GM23338 (cell line): ENCODE measurements around the gene CSGALNACT2.

ENCODE experiments used
- CREB1 ChIP-seq: fragments of 250-450 bp; sonication (Bioruptor Pico); IDR thresholded peaks from 2 replicates; pipeline ENCODE4 v1.5.0; 2020; ENCODE audit warnings: low read depth, mild to moderate bottlenecking, moderate library complexity
- EZH2 ChIP-seq: fragments of 200-600 bp; sonication (generic); IDR thresholded peaks from one replicate; pipeline ENCODE4 v1.8.0; 2017; ENCODE audit warnings: antibody characterized with exemption, mild to moderate bottlenecking, low read depth; ENCODE audit not compliant: unreplicated experiment
- EZH2phosphoT487 ChIP-seq: fragments of 200-600 bp; sonication (generic); IDR thresholded peaks from one replicate; pipeline ENCODE4 v1.8.1; 2018; ENCODE audit warnings: antibody characterized with exemption; ENCODE audit not compliant: unreplicated experiment
- JUNB ChIP-seq: IDR thresholded peaks from one replicate; pipeline ENCODE4 v1.6.1; 2016; ENCODE audit warnings: antibody characterized with exemption; ENCODE audit not compliant: unreplicated experiment
- NANOG ChIP-seq: IDR thresholded peaks from 2 replicates; pipeline ENCODE4 v1.6.1; 2016; ENCODE audit warnings: antibody characterized with exemption, borderline replicate concordance
- POLR2AphosphoS5 ChIP-seq: IDR thresholded peaks from 2 replicates; pipeline ENCODE4 v1.6.1; 2016; ENCODE audit warnings: antibody characterized with exemption, low read depth
- STAT1 ChIP-seq: IDR thresholded peaks from one replicate; pipeline ENCODE4 v1.6.1; 2016; ENCODE audit warnings: antibody characterized with exemption; ENCODE audit not compliant: unreplicated experiment
- ZNF331 ChIP-seq: fragments of 250-450 bp; sonication (Bioruptor Pico); IDR thresholded peaks from 2 replicates; pipeline ENCODE4 v1.5.0; 2020; ENCODE audit warnings: low read depth, mild to moderate bottlenecking, moderate library complexity
- TF ChIP-seq, protein P1 (sequence below), 2 experiments: fragments of 200-600 bp in 1 of 2; sonication (generic) in 1 of 2; conservative IDR thresholded peaks; 2 replicates each; pipeline versions ENCODE4 v1.5.1 to v1.6.1; 2016 to 2017; ENCODE audit warnings: antibody characterized with exemption in 2 of 2, low read depth in 2 of 2, mild to moderate bottlenecking in 2 of 2, moderate library complexity in 1 of 2
- TF ChIP-seq, protein P2 (sequence below): IDR thresholded peaks from one replicate; pipeline ENCODE4 v1.6.1; 2018; ENCODE audit warnings: antibody characterized with exemption; ENCODE audit not compliant: unreplicated experiment
- TF ChIP-seq, protein P3 (sequence below): IDR thresholded peaks from 2 replicates; pipeline ENCODE4 v1.6.1; 2016; ENCODE audit warnings: antibody characterized with exemption
- TF ChIP-seq, protein P4 (sequence below): fragments of 250-450 bp; sonication (Bioruptor Pico); IDR thresholded peaks from 2 replicates; pipeline ENCODE4 v1.5.0; 2020; ENCODE audit warnings: mild to moderate bottlenecking, moderate library complexity

DNA sequence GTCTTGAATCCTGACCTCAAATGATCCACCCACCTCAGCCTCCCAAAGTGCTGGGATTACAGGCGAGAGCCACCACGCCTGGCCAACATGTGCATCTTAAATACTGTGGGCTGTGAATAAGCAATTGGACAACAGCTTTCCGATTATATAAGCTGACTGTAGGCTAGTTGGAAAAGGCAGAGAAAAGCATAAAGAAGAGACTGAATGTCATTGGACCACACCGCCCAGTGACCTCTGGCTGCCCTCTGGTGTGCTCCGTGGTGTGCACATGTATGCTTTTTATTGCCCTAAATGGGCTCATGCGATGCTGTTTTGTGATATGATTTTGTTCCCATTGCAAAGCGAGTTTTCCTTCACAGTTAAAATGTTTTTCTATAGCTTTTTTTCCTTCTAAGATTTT, 15.4 kb upstream of the CSGALNACT2 start:
- TF ChIP-seq, protein P1, sequence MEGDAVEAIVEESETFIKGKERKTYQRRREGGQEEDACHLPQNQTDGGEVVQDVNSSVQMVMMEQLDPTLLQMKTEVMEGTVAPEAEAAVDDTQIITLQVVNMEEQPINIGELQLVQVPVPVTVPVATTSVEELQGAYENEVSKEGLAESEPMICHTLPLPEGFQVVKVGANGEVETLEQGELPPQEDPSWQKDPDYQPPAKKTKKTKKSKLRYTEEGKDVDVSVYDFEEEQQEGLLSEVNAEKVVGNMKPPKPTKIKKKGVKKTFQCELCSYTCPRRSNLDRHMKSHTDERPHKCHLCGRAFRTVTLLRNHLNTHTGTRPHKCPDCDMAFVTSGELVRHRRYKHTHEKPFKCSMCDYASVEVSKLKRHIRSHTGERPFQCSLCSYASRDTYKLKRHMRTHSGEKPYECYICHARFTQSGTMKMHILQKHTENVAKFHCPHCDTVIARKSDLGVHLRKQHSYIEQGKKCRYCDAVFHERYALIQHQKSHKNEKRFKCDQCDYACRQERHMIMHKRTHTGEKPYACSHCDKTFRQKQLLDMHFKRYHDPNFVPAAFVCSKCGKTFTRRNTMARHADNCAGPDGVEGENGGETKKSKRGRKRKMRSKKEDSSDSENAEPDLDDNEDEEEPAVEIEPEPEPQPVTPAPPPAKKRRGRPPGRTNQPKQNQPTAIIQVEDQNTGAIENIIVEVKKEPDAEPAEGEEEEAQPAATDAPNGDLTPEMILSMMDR (conservative IDR thresholded peaks at IDR 0.05; ENCODE audit: low read depth in 2 of 2) = no peak
- TF ChIP-seq POLR2AphosphoS5 (no peak), EZH2 (no peak), EZH2phosphoT487 (no peak), JUNB (no peak), CREB1 (no peak), ZNF331 (no peak), STAT1 (no peak), NANOG (no peak)
- TF ChIP-seq, protein P2, sequence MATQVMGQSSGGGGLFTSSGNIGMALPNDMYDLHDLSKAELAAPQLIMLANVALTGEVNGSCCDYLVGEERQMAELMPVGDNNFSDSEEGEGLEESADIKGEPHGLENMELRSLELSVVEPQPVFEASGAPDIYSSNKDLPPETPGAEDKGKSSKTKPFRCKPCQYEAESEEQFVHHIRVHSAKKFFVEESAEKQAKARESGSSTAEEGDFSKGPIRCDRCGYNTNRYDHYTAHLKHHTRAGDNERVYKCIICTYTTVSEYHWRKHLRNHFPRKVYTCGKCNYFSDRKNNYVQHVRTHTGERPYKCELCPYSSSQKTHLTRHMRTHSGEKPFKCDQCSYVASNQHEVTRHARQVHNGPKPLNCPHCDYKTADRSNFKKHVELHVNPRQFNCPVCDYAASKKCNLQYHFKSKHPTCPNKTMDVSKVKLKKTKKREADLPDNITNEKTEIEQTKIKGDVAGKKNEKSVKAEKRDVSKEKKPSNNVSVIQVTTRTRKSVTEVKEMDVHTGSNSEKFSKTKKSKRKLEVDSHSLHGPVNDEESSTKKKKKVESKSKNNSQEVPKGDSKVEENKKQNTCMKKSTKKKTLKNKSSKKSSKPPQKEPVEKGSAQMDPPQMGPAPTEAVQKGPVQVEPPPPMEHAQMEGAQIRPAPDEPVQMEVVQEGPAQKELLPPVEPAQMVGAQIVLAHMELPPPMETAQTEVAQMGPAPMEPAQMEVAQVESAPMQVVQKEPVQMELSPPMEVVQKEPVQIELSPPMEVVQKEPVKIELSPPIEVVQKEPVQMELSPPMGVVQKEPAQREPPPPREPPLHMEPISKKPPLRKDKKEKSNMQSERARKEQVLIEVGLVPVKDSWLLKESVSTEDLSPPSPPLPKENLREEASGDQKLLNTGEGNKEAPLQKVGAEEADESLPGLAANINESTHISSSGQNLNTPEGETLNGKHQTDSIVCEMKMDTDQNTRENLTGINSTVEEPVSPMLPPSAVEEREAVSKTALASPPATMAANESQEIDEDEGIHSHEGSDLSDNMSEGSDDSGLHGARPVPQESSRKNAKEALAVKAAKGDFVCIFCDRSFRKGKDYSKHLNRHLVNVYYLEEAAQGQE = no peak
- TF ChIP-seq, protein P3, sequence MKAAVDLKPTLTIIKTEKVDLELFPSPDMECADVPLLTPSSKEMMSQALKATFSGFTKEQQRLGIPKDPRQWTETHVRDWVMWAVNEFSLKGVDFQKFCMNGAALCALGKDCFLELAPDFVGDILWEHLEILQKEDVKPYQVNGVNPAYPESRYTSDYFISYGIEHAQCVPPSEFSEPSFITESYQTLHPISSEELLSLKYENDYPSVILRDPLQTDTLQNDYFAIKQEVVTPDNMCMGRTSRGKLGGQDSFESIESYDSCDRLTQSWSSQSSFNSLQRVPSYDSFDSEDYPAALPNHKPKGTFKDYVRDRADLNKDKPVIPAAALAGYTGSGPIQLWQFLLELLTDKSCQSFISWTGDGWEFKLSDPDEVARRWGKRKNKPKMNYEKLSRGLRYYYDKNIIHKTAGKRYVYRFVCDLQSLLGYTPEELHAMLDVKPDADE = no peak
- TF ChIP-seq, protein P4, sequence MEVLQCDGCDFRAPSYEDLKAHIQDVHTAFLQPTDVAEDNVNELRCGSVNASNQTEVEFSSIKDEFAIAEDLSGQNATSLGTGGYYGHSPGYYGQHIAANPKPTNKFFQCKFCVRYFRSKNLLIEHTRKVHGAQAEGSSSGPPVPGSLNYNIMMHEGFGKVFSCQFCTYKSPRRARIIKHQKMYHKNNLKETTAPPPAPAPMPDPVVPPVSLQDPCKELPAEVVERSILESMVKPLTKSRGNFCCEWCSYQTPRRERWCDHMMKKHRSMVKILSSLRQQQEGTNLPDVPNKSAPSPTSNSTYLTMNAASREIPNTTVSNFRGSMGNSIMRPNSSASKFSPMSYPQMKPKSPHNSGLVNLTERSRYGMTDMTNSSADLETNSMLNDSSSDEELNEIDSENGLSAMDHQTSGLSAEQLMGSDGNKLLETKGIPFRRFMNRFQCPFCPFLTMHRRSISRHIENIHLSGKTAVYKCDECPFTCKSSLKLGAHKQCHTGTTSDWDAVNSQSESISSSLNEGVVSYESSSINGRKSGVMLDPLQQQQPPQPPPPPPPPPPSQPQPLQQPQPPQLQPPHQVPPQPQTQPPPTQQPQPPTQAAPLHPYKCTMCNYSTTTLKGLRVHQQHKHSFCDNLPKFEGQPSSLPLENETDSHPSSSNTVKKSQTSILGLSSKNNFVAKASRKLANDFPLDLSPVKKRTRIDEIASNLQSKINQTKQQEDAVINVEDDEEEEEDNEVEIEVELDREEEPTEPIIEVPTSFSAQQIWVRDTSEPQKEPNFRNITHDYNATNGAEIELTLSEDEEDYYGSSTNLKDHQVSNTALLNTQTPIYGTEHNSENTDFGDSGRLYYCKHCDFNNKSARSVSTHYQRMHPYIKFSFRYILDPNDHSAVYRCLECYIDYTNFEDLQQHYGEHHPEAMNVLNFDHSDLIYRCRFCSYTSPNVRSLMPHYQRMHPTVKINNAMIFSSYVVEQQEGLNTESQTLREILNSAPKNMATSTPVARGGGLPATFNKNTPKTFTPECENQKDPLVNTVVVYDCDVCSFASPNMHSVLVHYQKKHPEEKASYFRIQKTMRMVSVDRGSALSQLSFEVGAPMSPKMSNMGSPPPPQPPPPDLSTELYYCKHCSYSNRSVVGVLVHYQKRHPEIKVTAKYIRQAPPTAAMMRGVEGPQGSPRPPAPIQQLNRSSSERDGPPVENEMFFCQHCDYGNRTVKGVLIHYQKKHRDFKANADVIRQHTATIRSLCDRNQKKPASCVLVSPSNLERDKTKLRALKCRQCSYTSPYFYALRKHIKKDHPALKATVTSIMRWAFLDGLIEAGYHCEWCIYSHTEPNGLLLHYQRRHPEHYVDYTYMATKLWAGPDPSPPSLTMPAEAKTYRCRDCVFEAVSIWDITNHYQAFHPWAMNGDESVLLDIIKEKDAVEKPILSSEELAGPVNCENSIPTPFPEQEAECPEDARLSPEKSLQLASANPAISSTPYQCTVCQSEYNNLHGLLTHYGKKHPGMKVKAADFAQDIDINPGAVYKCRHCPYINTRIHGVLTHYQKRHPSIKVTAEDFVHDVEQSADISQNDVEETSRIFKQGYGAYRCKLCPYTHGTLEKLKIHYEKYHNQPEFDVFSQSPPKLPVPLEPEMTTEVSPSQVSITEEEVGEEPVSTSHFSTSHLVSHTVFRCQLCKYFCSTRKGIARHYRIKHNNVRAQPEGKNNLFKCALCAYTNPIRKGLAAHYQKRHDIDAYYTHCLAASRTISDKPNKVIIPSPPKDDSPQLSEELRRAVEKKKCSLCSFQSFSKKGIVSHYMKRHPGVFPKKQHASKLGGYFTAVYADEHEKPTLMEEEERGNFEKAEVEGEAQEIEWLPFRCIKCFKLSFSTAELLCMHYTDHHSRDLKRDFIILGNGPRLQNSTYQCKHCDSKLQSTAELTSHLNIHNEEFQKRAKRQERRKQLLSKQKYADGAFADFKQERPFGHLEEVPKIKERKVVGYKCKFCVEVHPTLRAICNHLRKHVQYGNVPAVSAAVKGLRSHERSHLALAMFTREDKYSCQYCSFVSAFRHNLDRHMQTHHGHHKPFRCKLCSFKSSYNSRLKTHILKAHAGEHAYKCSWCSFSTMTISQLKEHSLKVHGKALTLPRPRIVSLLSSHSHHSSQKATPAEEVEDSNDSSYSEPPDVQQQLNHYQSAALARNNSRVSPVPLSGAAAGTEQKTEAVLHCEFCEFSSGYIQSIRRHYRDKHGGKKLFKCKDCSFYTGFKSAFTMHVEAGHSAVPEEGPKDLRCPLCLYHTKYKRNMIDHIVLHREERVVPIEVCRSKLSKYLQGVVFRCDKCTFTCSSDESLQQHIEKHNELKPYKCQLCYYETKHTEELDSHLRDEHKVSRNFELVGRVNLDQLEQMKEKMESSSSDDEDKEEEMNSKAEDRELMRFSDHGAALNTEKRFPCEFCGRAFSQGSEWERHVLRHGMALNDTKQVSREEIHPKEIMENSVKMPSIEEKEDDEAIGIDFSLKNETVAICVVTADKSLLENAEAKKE (CRISPR knock-in tag) = no peak
